Measurements from ENCODE around the gene ERN1. TPM values are rescaled to one million over a fixed set of nuclear protein-coding genes. Genes with fewer than 3 reads are reported as not detected.

ERN1 gene
- total RNA-seq, 1 experiment from 2014 or later = 13.5 TPM

DNA sequence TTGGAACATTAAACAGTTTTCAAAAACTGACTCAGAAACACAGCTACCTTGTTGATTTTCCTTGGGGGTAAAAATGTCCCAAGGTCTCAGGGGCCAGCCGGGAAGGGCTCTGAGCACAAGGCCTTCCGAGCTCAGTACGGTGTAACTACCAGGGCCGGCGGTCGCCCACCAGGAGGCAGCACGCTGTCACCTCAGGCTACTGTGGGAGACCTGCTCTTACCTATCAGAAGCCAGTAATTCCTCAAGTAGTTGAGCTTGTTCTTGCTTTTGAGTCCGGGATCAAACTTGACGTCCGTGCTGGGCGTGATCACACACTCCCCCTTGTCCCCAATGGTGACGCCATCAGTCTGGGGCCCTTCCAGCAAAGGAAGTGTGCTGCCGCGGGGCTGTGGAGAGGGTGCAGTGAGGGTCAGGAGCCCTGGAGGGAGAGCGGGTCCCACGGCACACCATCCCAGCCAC, 66.1 kb downstream of the ERN1 start:
- Histone ChIP-seq H3K9me3 (ENCODE audit: low read length) (no peaks in the 10 kb centered on the region), H3F3A (ENCODE audit: low read length, unreplicated experiment) (no peaks in the 10 kb centered on the region), H3K27me3 (ENCODE audit: low read length) (no peaks in the 10 kb centered on the region), H3K36me3 (ENCODE audit: low read depth, low read length) (peaks cover 15% of the 10 kb centered on the region), H3K9ac (ENCODE audit: low read length) (no peak overlapping the region), H4K20me1 (ENCODE audit: low read length) (no peaks in the 10 kb centered on the region), H3K4me3 (ENCODE audit: low read length) (no peak overlapping the region), H3K27ac (ENCODE audit: low read length) (no peak overlapping the region), H3K4me1 (ENCODE audit: insufficient read depth, low read length) (peaks cover 21% of the 10 kb centered on the region), H3K9me2 (replicated peaks; ENCODE audit: low read length) (no peaks in the 10 kb centered on the region), H2AFZ (ENCODE audit: low read length) (no peak overlapping the region), H3K79me2 (ENCODE audit: low read length) (no peaks in the 10 kb centered on the region), H3K4me2 (ENCODE audit: low read length) (no peak overlapping the region)
- intact Hi-C loops (cut with micrococcal nuclease) = loop anchor here (1.0 kb wide), 1 partner anchor 70 kb away; no protein-coding TSS in a partner anchor
- ATAC-seq (peak; percentile 64), DNase-seq (peak; percentile 40)
- no TSS peak for BruUV-seq (replicated peaks)
- ChIA-PET POLR2A (ENCODE audit: unreplicated experiment) (no interaction called here), CTCF (interaction anchor here (0.6 to 1.4 kb wide), 8 partner anchors 19 to 218 kb away, joined by 3 to 48 read pairs (median 4); partner anchors contain the start of gene ERN1)
- no peak for TF ChIP-seq EZH2 (IDR thresholded peaks at IDR 0.05; ENCODE audit: low read length, unreplicated experiment)
- TF ChIP-seq, protein P1, sequence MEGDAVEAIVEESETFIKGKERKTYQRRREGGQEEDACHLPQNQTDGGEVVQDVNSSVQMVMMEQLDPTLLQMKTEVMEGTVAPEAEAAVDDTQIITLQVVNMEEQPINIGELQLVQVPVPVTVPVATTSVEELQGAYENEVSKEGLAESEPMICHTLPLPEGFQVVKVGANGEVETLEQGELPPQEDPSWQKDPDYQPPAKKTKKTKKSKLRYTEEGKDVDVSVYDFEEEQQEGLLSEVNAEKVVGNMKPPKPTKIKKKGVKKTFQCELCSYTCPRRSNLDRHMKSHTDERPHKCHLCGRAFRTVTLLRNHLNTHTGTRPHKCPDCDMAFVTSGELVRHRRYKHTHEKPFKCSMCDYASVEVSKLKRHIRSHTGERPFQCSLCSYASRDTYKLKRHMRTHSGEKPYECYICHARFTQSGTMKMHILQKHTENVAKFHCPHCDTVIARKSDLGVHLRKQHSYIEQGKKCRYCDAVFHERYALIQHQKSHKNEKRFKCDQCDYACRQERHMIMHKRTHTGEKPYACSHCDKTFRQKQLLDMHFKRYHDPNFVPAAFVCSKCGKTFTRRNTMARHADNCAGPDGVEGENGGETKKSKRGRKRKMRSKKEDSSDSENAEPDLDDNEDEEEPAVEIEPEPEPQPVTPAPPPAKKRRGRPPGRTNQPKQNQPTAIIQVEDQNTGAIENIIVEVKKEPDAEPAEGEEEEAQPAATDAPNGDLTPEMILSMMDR (conservative IDR thresholded peaks at IDR 0.05; ENCODE audit: low read depth, low read length) = peak; percentile 75

DNA sequence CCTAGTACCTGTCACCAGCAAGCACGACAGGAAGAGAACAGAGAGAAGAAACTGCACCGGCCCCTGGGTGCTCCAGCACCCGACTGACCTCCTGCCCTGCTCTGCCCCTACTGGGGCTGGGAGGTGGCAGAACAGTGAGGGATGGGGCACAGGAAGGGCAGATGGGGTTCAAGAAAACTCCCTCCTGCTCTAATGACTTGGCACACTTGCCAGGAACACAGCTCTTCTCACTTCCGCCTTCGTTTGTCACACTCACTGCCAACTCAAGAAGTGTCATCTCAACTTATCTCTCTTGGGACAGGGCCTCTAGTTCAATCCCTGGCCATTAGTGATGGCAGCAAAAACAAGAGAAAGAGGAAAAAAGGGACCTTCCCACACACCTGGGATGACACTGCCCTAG, 66.9 kb downstream of the ERN1 start:
- no peaks in the 10 kb centered on the region for H4K20me1 ChIP-seq (ENCODE audit: low read length)
- no peak overlapping the region for H3K27ac ChIP-seq (ENCODE audit: low read length)
- H3K4me2 ChIP-seq (ENCODE audit: low read length) = no peak overlapping the region
- no peak overlapping the region for H3K4me3 ChIP-seq (ENCODE audit: low read length)
- TF ChIP-seq EZH2 (IDR thresholded peaks at IDR 0.05; ENCODE audit: low read length, unreplicated experiment) (no peak), EZH2phosphoT487 (IDR thresholded peaks at IDR 0.05; ENCODE audit: borderline replicate concordance, low read length) (no peak)
- TF ChIP-seq, protein P1 (conservative IDR thresholded peaks at IDR 0.05; ENCODE audit: low read depth, low read length) = no peak
- H3F3A ChIP-seq (ENCODE audit: low read length, unreplicated experiment) = no peaks in the 10 kb centered on the region
- no TSS peak for BruUV-seq (replicated peaks)
- no peaks in the 10 kb centered on the region for H3K9me3 ChIP-seq (ENCODE audit: low read length)
- H3K9me2 ChIP-seq (replicated peaks; ENCODE audit: low read length) = no peaks in the 10 kb centered on the region
- H2AFZ ChIP-seq (ENCODE audit: low read length) = no peak overlapping the region
- DNase-seq (no peak), ATAC-seq (no peak)
- intact Hi-C loops (cut with micrococcal nuclease) = loop anchor here (1.0 kb wide), 1 partner anchor 70 kb away; no protein-coding TSS in a partner anchor
- H3K9ac ChIP-seq (ENCODE audit: low read length) = no peak overlapping the region
- CTCF ChIA-PET = interaction anchor here (0.6 to 1.4 kb wide), 7 partner anchors 19 to 219 kb away, joined by 3 to 48 read pairs (median 4); partner anchors contain the start of gene ERN1
- no peaks in the 10 kb centered on the region for H3K27me3 ChIP-seq (ENCODE audit: low read length)
- peaks cover 8% of the 10 kb centered on the region for H3K36me3 ChIP-seq (ENCODE audit: low read depth, low read length)
- POLR2A ChIA-PET (ENCODE audit: unreplicated experiment) = no interaction called here
- no peaks in the 10 kb centered on the region for H3K79me2 ChIP-seq (ENCODE audit: low read length)
- H3K4me1 ChIP-seq (ENCODE audit: insufficient read depth, low read length) = peaks cover 28% of the 10 kb centered on the region

DNA sequence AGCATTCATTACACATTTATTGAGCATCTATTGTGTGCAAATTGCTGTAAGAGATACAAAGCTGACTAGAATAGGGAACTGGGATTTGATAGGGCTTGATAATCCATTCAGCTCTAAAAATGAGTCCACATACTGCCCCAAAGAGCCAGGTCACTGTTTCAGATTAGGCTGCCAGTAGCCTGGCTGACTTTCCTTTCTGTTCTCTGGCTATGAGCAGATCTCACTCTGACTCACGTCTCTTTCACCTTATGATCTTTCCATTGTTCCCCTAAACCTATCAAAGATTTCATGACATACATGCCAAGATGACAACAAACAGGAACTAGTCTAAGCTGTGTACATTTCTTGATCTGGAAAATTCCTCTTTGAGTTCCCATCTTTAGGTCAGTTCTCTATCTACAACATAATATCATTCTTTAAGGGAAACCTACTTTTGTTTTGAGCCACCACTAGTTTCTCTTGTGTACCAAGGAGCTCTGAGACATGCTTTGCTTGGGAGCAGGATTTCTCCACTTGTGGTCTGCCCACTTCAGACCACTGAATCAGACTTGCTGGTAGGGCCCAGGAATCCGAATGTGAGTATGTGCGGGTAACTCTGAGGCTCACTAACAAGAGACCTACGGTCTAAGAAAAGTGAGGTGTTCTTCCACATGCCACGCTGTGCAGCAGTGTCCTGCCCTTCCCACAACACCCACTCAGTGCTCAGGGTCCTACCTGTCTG, 68.6 kb downstream of the ERN1 start:
- TF ChIP-seq EZH2 (IDR thresholded peaks at IDR 0.05; ENCODE audit: low read length, unreplicated experiment) (no peak), EZH2phosphoT487 (IDR thresholded peaks at IDR 0.05; ENCODE audit: borderline replicate concordance, low read length) (no peak)
- TF ChIP-seq, protein P1 (conservative IDR thresholded peaks at IDR 0.05; ENCODE audit: low read depth, low read length) = no peak
- no peak overlapping the region for H3K4me3 ChIP-seq (ENCODE audit: low read length)
- H3K79me2 ChIP-seq (ENCODE audit: low read length) = no peaks in the 10 kb centered on the region
- H3K4me2 ChIP-seq (ENCODE audit: low read length) = peak overlapping the region; percentile 2; the same call in 1 of the 2 replicates
- no peaks in the 10 kb centered on the region for H4K20me1 ChIP-seq (ENCODE audit: low read length)
- intact Hi-C loops (cut with micrococcal nuclease) = loop anchor here (2.0 kb wide), 1 partner anchor 13 kb away; no protein-coding TSS in a partner anchor
- no peak overlapping the region for H2AFZ ChIP-seq (ENCODE audit: low read length)
- H3K4me1 ChIP-seq (ENCODE audit: insufficient read depth, low read length) = peaks cover 43% of the 10 kb centered on the region
- no peaks in the 10 kb centered on the region for H3K9me3 ChIP-seq (ENCODE audit: low read length)
- no peak overlapping the region for H3K9ac ChIP-seq (ENCODE audit: low read length)
- ChIA-PET CTCF (interaction anchor here (2.0 kb wide), 1 partner anchor 72 kb away, joined by 12 read pairs; no protein-coding TSS in a partner anchor), POLR2A (ENCODE audit: unreplicated experiment) (interaction anchor here (0.8 kb wide), 1 partner anchor 72 kb away, joined by 3 read pairs; no protein-coding TSS in a partner anchor)
- H3K27ac ChIP-seq (ENCODE audit: low read length) = peak overlapping the region; percentile 49
- no peaks in the 10 kb centered on the region for H3F3A ChIP-seq (ENCODE audit: low read length, unreplicated experiment)
- H3K9me2 ChIP-seq (replicated peaks; ENCODE audit: low read length) = no peaks in the 10 kb centered on the region
- 0 out of 2 replicates have a peak, but pooled peaks cover 5% of the 10 kb centered on the region for H3K36me3 ChIP-seq (ENCODE audit: low read depth, low read length)
- ATAC-seq (peak; percentile 58), DNase-seq (peak; percentile 80)
- H3K27me3 ChIP-seq (ENCODE audit: low read length) = no peaks in the 10 kb centered on the region
- no TSS peak for BruUV-seq (replicated peaks)

Measured in PC-3 (cell line).